ENCODE results near the gene EXOC3.

Gene EXOC3

GRCh38 chr5:403995-404394, 39.0 kb upstream of the EXOC3 start:
- FAIRE-seq (no peak), DNase-seq (ENCODE audit: insufficient read length, low spot score) (no peak)
- TF ChIP-seq, protein P1, sequence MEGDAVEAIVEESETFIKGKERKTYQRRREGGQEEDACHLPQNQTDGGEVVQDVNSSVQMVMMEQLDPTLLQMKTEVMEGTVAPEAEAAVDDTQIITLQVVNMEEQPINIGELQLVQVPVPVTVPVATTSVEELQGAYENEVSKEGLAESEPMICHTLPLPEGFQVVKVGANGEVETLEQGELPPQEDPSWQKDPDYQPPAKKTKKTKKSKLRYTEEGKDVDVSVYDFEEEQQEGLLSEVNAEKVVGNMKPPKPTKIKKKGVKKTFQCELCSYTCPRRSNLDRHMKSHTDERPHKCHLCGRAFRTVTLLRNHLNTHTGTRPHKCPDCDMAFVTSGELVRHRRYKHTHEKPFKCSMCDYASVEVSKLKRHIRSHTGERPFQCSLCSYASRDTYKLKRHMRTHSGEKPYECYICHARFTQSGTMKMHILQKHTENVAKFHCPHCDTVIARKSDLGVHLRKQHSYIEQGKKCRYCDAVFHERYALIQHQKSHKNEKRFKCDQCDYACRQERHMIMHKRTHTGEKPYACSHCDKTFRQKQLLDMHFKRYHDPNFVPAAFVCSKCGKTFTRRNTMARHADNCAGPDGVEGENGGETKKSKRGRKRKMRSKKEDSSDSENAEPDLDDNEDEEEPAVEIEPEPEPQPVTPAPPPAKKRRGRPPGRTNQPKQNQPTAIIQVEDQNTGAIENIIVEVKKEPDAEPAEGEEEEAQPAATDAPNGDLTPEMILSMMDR (IDR thresholded peaks at IDR 0.05; ENCODE audit: insufficient read depth, missing control alignments) = no peak

GRCh38 chr5:404666-405241, 38.2 kb upstream of the EXOC3 start:
- TF ChIP-seq, protein P1 (IDR thresholded peaks at IDR 0.05; ENCODE audit: insufficient read depth, missing control alignments) = no peak
- DNase-seq (ENCODE audit: insufficient read length, low spot score) (no peak), FAIRE-seq (no peak)

DNA sequence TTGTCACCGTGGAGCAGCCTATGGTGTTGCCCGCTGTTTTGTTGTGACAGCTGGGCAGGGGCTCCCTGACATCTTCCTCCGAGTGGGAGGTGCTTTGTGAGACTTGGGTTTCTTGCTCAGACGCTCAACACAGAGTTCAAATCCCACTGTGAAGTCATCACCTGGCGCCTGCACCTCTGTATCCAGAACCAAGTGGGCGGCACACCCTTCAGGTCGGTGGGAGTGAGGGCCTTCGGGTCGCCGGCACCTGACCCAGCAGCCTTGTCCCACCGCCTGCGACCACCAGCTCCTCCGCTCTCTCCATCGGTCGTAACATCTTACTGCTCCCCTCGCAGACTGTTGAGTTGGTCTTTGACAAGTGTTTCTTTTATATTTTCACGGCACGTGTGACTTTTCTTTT, 37.6 kb upstream of the EXOC3 start:
- FAIRE-seq (no peak), DNase-seq (ENCODE audit: insufficient read length, low spot score) (no peak)
- TF ChIP-seq, protein P1 (IDR thresholded peaks at IDR 0.05; ENCODE audit: insufficient read depth, missing control alignments) = no peak

- DNase-seq (ENCODE audit: insufficient read length, low spot score) = no peak
- no peak for FAIRE-seq
- TF ChIP-seq, protein P1 (IDR thresholded peaks at IDR 0.05; ENCODE audit: insufficient read depth, missing control alignments) = no peak
Measured at GRCh38 chr5:406041-406440, 36.9 kb upstream of the EXOC3 start.

DNA sequence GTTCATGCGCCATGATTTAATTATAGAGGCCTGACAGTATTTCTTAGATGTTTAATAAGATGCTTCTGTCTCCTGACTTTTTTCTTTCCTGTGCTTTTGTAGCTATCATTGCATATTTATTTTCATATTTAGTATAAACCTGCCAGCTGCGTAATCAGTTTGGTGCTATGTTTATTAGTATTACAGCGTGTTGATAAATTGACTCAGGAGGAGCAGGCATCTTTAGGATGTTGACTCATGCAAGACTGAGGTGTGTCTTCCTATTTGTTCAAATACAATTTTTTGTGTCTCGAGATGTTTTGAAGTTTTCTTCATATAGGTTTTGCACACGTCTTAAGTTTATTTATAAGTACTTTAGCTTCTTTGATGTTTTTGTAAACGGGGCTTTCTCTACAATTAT, 35.9 kb upstream of the EXOC3 start:
- FAIRE-seq (no peak), DNase-seq (ENCODE audit: insufficient read length, low spot score) (no peak)
- TF ChIP-seq, protein P1 (IDR thresholded peaks at IDR 0.05; ENCODE audit: insufficient read depth, missing control alignments) = no peak

DNA sequence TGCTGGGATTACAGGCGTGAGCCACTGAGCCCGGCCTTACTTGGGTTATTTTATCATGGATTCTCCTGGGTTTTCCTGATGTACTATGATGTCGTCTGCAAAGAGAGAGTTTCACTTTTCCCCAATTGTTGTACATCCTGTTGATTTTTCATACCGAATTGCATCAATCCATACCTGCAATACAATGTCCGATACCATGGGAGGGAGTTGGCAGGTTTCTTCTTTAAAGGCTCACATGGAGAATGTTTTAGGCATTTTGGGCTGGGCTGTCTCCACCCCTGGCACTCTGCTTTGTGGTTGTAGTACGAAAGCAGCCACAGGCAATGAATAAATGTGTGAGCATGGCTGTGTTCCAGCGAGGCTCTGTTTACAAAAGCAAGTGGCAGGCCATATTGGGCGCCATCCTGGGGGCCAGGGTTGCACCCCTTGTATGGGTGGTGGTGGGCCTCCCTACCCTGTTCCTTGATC, 35.1 kb upstream of the EXOC3 start:
- DNase-seq (ENCODE audit: insufficient read length, low spot score) (no peak), FAIRE-seq (no peak)
- TF ChIP-seq, protein P1 (IDR thresholded peaks at IDR 0.05; ENCODE audit: insufficient read depth, missing control alignments) = no peak

DNA sequence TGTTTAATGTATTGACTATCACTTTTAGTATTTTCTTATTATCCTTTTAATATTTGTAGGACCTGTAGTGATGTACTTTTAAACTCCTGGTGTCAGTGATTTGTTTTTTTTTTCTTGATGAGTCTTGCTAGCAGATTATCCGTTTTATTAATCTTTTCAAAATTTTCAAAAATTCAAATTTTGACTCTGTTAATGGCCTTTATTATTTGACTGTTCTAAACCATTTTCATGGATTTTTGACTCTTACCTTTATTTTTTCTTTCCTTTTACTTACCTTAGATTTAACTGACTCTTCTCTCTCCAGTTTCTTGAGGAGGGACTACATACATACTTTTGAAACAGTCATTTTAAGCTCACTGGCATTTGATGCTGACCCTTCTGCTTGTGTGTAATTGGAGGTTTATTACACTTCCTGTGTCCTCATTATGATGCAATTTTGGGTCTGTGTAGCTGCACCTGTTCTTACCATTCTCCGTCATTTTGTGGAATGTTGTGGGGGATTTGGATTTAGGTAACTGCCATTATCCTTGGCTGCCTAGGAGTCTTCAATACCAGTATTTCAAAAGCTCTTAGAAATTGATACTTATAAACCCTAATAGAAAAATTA, 32.0 kb upstream of the EXOC3 start:
- TF ChIP-seq, protein P1 (IDR thresholded peaks at IDR 0.05; ENCODE audit: insufficient read depth, missing control alignments) = no peak
- no peak for DNase-seq (ENCODE audit: insufficient read length, low spot score)

More for the DNA sequence above, 32.0 kb upstream of the EXOC3 start:
- FAIRE-seq = no peak
